Keratinocyte (primary cell): ENCODE measurements around the gene TFDP2.

Experiments used
- CTCF ChIP-seq, 3 experiments: IDR thresholded peaks in 1 of 3; conservative IDR thresholded peaks in 1 of 3; optimal IDR thresholded peaks in 1 of 3; 2 replicates in 2 of 3; 3 replicates in 1 of 3; pipeline versions ENCODE3 to v1.5.1; 2011; ENCODE audit warnings: low read length in 3 of 3, mild to moderate bottlenecking in 3 of 3, moderate library complexity in 2 of 3, control low read depth in 1 of 3, inconsistent platforms in 1 of 3; ENCODE audit not compliant: insufficient read depth in 2 of 3; ENCODE audit errors: extremely low read depth in 1 of 3
- EZH2 ChIP-seq: IDR thresholded peaks from one replicate; pipeline ENCODE4 v1.6.1; 2012; ENCODE audit warnings: inconsistent platforms, mild to moderate bottlenecking, low read length, moderate library complexity

- TF ChIP-seq EZH2 (no peak), CTCF (optimal IDR thresholded peaks at IDR 0.05 in 1 of 3, IDR thresholded peaks at IDR 0.05 in 1 of 3, conservative IDR thresholded peaks at IDR 0.05 in 1 of 3; ENCODE audit: extremely low read depth in 1 of 3, insufficient read depth in 2 of 3, low read length in 3 of 3) (no peak)
Observed at GRCh38 chr3:141894524-141895176, 254.7 kb downstream of the TFDP2 start.
